Measurements from ENCODE around the gene PLCB4.

The PLCB4 gene

GRCh38 chr20:9306521-9306920 is 237.6 kb downstream of the PLCB4 start:
- DNase-seq (ENCODE audit: low read depth in 1 of 2, low spot score in 1 of 2): no peak

GRCh38 chr20:9308056-9308455 is 239.2 kb downstream of the PLCB4 start:
- DNase-seq (ENCODE audit: low read depth in 1 of 2, low spot score in 1 of 2): no peak

DNA sequence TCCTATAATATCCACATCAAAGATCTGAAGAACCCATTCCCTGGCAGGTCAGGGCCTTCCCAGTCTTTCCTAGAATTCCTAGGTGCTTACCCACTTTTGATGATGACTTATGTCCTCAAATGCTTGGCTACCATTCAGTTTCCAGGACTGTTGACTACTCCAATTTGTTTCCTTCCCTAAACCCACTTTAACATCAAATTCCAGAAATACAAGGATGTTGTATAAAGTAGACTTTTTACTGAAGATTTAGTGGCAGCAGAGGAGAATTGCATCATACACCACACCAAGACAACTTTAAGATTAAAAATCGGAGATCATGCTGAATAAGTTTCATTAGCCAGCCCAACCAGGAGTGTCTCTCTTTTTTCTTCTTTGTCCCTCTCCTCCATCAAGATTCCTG is 242.2 kb downstream of the PLCB4 start:
- no peak for DNase-seq (ENCODE audit: low read depth in 1 of 2, low spot score in 1 of 2)

- no peak for DNase-seq (ENCODE audit: low read depth in 1 of 2, low spot score in 1 of 2)
Measured at GRCh38 chr20:9319687-9320384, 250.9 kb downstream of the PLCB4 start.

DNA sequence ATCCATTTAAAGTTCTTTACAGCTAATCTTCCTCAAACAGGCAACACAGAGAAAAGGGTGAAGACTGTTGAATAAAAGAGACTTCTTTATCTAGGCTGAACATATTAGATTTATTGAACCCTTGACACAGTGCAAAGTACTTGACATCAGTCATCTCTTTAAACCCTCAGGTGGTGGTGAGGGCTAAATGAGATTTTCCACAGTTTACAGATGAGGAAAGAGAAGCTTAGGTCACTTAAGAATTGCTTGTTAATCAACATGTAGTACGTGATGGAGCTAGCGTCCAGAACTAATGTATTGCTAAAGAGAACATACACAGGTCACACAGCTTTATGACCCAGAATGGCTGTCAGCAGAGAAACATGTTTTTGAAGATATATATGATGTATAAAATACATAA is 252.1 kb downstream of the PLCB4 start:
- DNase-seq (ENCODE audit: low read depth in 1 of 2, low spot score in 1 of 2): no peak

- DNase-seq (ENCODE audit: low read depth in 1 of 2, low spot score in 1 of 2): no peak
Measured at GRCh38 chr20:9322661-9323060, 253.8 kb downstream of the PLCB4 start.

DNA sequence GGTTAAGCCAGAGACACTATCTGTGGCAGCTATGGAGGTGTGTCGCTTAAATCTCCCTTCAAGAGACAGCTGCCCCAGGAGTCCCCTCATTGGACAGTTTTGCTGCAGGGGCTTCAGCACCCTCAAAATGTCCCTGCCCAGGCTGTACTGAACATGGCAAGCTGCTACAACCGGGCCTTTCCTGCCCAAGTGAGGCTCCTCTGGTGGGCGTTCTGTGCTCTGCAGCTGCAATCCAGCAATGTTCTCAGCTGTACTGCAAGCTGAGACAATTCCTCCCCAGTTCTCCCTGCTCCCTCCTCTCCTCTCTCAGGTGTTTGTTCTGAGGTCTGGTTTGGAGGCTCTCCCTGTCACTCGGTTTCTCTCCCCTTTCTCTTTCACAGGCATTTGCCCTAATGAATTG is 254.7 kb downstream of the PLCB4 start:
- DNase-seq (ENCODE audit: low read depth in 1 of 2, low spot score in 1 of 2): no peak

DNA sequence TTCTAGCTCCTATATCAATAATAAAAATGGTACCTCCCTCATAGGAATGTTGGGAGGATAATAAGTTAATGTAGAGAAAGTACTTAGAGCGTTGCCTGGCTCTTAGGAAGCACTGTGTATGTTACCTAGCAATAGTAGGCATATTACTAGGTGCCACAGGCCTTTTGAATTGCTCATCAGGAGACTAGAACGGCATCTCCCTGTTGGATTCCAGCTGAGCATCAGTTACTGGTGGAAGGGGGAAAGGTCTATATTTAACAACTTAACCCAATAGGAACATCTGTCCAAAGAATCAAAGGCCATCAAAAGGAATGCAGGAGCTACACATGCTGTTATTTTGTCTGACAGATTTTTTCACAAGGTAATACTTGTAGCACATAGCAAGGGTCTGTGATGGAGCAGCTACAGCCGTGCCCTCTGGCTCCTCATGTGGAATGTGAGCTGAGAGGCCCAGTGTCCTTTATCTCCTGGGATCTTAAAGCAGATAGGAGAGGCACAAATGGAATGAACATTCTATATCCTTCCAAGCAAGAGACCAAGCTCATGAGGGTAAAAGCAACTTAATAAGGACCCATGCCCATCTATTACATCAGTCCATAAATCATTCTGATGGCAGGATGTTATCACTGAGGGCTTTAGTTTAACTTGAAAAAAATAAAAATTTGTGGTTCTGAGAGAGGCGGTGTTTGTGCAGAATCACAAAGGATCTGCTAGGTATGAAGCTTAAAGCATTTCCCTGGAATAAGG is 260.6 kb downstream of the PLCB4 start:
- DNase-seq (ENCODE audit: low read depth in 1 of 2, low spot score in 1 of 2): no peak

- DNase-seq (ENCODE audit: low read depth in 1 of 2, low spot score in 1 of 2): no peak
Measured at GRCh38 chr20:9330151-9330550, 261.3 kb downstream of the PLCB4 start.

DNA sequence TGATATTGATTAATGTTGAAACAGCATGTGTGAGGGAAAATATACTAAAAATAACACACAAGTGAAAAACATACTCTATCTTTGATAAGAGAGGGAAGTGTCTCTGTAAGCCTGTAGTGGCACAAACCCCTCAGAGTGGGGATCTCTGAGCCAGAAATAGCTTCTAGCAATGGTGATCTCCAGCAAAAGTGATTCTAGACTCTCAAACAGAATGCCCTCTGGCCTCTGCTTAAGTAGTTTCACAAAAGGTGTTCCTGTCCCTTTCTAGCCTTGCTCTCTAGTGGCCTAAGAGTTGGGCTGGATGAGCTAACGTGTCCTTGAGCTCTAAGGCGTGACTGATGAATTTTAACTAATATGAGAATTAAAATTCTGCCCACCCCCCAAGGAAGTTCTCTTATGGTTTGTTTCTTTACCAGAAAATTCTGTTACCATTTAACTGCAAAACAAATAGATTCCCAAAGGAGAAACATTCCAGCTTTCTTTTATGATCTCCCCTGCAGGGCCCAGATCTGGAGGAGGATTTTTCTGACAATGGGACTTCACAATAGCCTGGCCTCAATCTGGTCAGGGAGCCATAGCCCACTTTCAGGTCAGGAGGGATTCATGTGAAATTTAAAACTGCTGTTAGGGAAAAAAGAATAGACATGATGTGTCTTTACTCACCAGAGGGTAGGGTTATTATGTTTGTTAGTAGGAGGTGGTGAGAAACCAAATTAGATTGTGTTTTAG is 263.0 kb downstream of the PLCB4 start:
- no peak for DNase-seq (ENCODE audit: low read depth in 1 of 2, low spot score in 1 of 2)

GRCh38 chr20:9332791-9333479 is 264.0 kb downstream of the PLCB4 start:
- no peak for DNase-seq (ENCODE audit: low read depth in 1 of 2, low spot score in 1 of 2)

GRCh38 chr20:9334866-9335265 is 266.0 kb downstream of the PLCB4 start:
- DNase-seq (ENCODE audit: low read depth in 1 of 2, low spot score in 1 of 2): no peak

DNA sequence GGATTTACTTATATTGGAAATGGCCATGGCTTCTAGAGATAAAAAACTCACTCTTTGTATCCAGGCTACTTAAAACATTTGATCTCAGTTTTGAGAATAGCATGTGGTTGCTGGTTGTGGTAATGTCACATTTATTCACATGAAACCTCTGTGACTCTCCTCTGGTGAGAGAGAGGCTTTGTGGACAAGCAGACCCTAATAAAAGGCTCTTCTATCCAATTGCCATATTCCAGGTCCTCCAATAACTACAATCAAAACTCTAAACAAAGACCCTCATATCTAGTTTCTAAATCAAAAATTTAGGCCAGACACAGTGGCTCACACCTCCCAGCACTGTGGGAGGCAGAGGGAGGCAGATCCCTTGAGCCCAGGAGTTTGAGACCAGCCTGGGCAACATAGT is 269.2 kb downstream of the PLCB4 start:
- no peak for DNase-seq (ENCODE audit: low read depth in 1 of 2, low spot score in 1 of 2)

- DNase-seq (ENCODE audit: low read depth in 1 of 2, low spot score in 1 of 2): no peak
Measured at GRCh38 chr20:9339708-9340107, 270.8 kb downstream of the PLCB4 start.

GRCh38 chr20:9342651-9343050 is 273.8 kb downstream of the PLCB4 start:
- DNase-seq (ENCODE audit: low read depth in 1 of 2, low spot score in 1 of 2): no peak

DNA sequence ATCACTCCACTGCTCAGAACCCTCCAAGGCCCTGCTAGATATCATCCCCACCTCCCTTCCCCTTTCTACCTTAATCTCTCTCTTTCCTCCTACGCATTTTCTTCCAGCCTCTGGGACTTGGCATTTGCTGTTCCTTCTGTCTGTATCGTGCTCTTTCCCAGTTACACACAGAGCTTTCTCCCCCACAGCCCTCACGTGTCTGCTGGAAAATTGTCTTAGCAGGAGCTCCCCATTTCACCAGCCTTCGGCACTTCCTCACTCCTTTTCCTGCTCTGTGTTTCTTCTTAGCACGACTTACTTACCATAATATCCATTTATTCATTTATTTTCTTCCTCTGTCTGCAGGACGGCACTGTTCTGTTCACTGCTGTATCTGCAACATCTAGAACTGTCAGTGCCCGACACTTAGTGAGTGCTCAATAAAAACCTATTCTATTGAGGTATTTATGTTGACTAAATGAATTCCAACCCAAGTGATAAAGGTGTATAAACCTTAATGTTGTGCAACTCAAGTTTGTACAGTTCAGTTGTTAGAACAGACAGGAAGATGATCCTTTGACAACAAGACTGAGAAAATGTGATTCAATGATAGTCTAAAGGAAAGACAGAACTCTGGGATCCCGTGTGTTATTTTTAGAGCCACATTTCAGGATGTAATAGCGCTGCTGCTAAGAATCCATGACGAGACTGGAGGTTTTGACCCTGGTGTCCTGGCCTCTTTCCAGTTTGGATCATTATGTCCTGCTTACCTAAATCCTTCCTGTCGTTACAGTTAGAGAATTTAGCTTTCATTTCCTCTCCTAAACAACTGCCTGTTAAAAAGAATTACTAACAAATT is 275.4 kb downstream of the PLCB4 start:
- no peak for DNase-seq (ENCODE audit: low read depth in 1 of 2, low spot score in 1 of 2)

- no peak for DNase-seq (ENCODE audit: low read depth in 1 of 2, low spot score in 1 of 2)
Measured at GRCh38 chr20:9348316-9348715, 279.4 kb downstream of the PLCB4 start.

- DNase-seq (ENCODE audit: low read depth in 1 of 2, low spot score in 1 of 2): no peak
Measured at GRCh38 chr20:9348747-9349146, 279.9 kb downstream of the PLCB4 start.

- no peak for DNase-seq (ENCODE audit: low read depth in 1 of 2, low spot score in 1 of 2)
Measured at GRCh38 chr20:9349249-9349648, 280.4 kb downstream of the PLCB4 start.

DNA sequence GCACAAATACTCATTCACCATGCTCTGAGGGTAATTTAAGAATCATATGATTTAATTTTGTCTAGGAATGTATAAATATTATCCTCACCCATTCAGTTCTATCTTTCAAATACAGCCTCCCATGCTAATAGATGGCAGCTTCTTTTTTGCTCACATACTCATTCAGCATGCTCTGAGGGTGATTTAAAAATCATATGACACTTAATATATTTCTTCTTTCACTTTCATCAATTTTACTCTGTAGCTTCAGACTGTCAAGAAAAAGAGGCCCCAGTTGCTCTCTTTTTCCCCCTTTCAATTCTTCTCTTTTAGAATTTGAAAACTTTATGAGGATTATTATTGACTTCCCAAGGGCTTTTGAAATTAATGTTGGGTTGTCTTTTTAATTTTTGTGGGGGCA is 283.9 kb downstream of the PLCB4 start:
- no peak for DNase-seq (ENCODE audit: low read depth in 1 of 2, low spot score in 1 of 2)

Measured in activated CD4-positive, alpha-beta T cell treated with anti-CD3 and anti-CD28 coated beads, Interleukin-2, amount 50 U/mL, for 24 hours (primary cell).